GM19467 (cell line): ENCODE measurements around the gene CD79B.
"Not testable (repeated sequence)": the region's sequence is repeated elsewhere in the genome, so short reads cannot be mapped to it uniquely, and the experiment has no call there.

Source experiments
- ATAC-seq: cut with Tn5 transposase; IDR thresholded peaks from one replicate; pipeline ENCODE4 v1.9.1; 2021; ENCODE audit warnings: mild to moderate bottlenecking, moderate library complexity; ENCODE audit not compliant: unreplicated experiment

The CD79B gene

GRCh38 chr17:63915753-63916152, 16.4 kb downstream of the CD79B start:
- ATAC-seq = not testable (repeated sequence)

GRCh38 chr17:63914471-63914870, 17.7 kb downstream of the CD79B start:
- no peak for ATAC-seq

GRCh38 chr17:63911657-63912100, 20.5 kb downstream of the CD79B start:
- no peak for ATAC-seq

GRCh38 chr17:63911041-63911635, 21.0 kb downstream of the CD79B start, which contains the start of gene CSHL1:
CSHL1 (minus strand) TSS chr17:63911258; CDS start chr17:63911196, 62 bp downstream.
- no peak for ATAC-seq

- ATAC-seq = no peak
Measured at GRCh38 chr17:63910096-63910495, 22.0 kb downstream of the CD79B start.

GRCh38 chr17:63909586-63909985, 22.5 kb downstream of the CD79B start:
- not testable (repeated sequence) for ATAC-seq

- ATAC-seq = not testable (repeated sequence)
Measured at GRCh38 chr17:63907161-63907778, 24.9 kb downstream of the CD79B start.

- ATAC-seq = not testable (repeated sequence)
Measured at GRCh38 chr17:63904796-63905195, 27.3 kb downstream of the CD79B start.

GRCh38 chr17:63903787-63904201, 28.3 kb downstream of the CD79B start:
- not testable (repeated sequence) for ATAC-seq

- not testable (repeated sequence) for ATAC-seq
Measured at GRCh38 chr17:63901971-63902370, 30.2 kb downstream of the CD79B start.

- ATAC-seq = not testable (repeated sequence)
Measured at GRCh38 chr17:63898899-63899798, 33.0 kb downstream of the CD79B start.

GRCh38 chr17:63896524-63897354, 35.4 kb downstream of the CD79B start, which contains the start of gene CSH1:
CSH1 (minus strand) TSS chr17:63896574; CDS start chr17:63896511, 63 bp downstream.
- ATAC-seq = not testable (repeated sequence)

- not testable (repeated sequence) for ATAC-seq
Measured at GRCh38 chr17:63894821-63895220, 37.3 kb downstream of the CD79B start.

- not testable (repeated sequence) for ATAC-seq
Measured at GRCh38 chr17:63894021-63894420, 38.1 kb downstream of the CD79B start.

GRCh38 chr17:63892316-63893037, 39.7 kb downstream of the CD79B start:
- ATAC-seq = not testable (repeated sequence)

GRCh38 chr17:63889026-63889848, 42.9 kb downstream of the CD79B start:
- not testable (repeated sequence) for ATAC-seq

GRCh38 chr17:63885119-63885518, 47.0 kb downstream of the CD79B start:
- ATAC-seq = not testable (repeated sequence)

GRCh38 chr17:63882626-63883126, 49.5 kb downstream of the CD79B start:
- not testable (repeated sequence) for ATAC-seq
